Stimulated activated naive CD4-positive, alpha-beta T cell treated with Interleukin-2 at 50 U/mL for 16 hours (primary cell): ENCODE data around the gene ZSWIM6.
A peak's percentile ranks its signal among the peaks of the same experiment; 100 is the strongest.
"Not testable (repeated sequence)": the region's sequence is repeated elsewhere in the genome, so short reads cannot be mapped to it uniquely, and the experiment has no call there.

Experiments used
- DNase-seq: peaks from one replicate; lab custom pipeline; 2025; lab: John Stamatoyannopoulos, UW

The ZSWIM6 gene

DNA sequence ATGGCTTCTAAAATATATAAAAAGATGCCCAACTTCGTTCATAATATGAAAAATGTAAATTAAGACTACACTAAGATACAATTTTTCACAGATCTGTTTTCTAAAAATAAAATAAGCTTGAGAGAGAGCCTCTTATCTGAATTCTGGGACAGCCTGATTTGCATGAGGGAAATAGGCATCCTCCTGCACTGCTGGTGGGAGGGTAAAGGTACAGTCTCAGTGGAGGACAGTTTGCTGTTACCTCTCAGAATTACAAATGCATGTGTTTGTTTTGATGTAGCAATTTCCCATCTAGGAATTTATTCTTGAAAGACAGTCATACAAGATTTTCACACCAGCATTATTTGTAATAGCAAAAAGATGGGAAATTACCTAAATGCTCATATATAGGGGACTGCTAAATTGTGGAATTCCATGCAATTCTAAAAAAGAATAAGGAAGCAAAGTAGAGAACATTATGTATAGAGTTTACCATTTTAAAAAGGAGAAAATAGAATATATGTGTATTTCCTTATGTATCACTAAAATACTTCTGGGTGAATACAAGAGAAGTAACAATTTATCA, 75.7 kb downstream of the ZSWIM6 start:
- no peak for DNase-seq

DNA sequence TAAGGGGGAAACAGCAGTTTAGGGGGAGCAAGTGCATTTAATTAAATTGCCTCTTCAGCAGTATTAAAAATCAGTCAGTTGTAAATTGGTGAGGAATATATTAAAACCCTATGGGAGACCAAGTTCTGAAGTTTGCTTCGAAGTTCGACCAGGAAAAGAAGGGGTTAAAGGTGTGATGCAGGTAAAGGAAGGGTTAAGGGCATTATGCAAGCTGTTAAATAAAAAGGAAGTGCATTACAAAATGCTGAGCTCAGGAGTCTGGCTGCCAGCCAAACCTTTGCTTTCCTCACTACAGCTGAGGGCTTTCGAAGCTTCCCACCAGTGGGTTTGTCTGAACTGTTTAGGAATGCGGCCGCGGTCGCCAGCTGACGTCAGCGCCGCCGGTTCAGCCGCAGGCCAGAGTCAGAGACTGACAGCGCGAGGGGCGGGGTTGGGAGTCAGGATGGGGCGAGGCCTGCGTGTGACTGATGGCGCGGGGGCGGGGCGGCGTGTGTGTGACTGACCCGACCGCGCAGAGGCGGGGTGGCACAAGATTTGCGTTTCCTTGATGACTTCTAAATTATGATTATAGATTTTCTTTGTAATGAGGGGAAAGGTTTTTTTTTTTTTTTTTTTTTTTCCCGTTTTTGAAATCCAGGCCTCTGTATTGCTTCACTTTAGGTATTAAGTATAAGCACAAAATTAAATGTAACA, 76.6 kb downstream of the ZSWIM6 start:
- DNase-seq, result peak; percentile 98

DNA sequence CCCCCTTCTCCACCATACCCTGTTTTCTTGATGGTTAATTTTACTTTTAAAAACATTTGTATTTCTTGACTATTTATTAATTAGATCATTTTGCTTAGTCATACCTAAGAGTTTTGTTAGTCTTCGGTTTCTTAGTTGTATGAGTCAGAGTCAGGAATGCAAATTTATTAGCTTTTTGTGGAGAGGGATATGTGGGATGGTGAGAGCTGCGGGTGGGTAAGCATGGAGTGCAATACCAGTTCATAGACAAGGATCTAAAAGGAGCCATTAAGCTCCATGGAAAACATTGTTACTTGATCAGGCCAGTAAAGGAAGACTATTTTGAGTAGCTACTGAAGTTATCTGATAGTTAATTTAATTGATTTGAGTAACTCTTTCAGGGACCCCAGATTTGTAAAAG, 77.5 kb downstream of the ZSWIM6 start:
- no peak for DNase-seq

GRCh38 chr5:61410811-61411210, 78.8 kb downstream of the ZSWIM6 start:
- no peak for DNase-seq

DNA sequence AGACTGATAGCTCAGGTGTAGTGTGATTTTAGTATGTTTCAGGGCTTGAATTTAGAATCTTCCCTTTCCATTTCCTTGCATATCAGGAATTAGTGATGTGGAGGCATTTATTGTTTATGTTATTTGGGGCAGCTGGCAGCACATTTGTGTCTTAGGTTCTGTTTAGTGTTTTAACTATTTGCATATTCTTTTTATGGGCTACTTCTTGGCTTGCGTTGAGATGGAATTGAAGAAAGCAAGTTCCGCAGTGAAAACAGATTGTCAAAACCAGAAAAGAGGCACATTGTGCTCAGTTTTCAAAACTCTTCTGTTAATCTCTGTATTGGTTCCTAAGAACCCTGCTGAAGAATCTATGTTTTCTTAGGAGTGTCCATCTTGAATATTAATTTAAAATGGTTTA, 80.3 kb downstream of the ZSWIM6 start:
- no peak for DNase-seq

GRCh38 chr5:61413205-61413604, 81.1 kb downstream of the ZSWIM6 start:
- not testable (repeated sequence) for DNase-seq

- no peak for DNase-seq
Measured at GRCh38 chr5:61414806-61415205, 82.7 kb downstream of the ZSWIM6 start.

GRCh38 chr5:61416010-61416409, 84.0 kb downstream of the ZSWIM6 start:
- DNase-seq, result no peak

GRCh38 chr5:61416420-61416819, 84.4 kb downstream of the ZSWIM6 start:
- no peak for DNase-seq

GRCh38 chr5:61417340-61417739, 85.3 kb downstream of the ZSWIM6 start:
- no peak for DNase-seq

- DNase-seq, result no peak
Measured at GRCh38 chr5:61417851-61418250, 85.8 kb downstream of the ZSWIM6 start.

GRCh38 chr5:61419106-61419505, 87.0 kb downstream of the ZSWIM6 start:
- DNase-seq, result no peak

- DNase-seq, result no peak
Measured at GRCh38 chr5:61420016-61420415, 88.0 kb downstream of the ZSWIM6 start.

DNA sequence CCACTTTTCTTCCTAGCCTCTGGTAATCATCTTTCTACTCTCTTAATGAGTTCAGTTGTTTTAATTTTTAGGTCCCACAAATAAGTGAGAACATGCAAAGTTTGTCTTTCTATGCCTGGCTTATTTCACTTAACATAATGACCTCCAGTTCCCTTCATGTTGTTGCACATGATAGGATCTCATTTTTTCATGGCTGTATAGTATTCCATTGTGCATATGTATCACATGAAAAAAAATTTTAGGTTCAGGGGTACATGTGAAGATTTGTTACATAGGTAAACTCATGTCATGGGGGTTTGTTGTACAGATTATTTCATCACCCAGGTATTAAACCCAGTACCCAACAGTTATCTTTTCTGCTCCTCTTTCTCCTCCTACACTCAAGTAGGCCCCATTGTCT, 89.2 kb downstream of the ZSWIM6 start:
- DNase-seq, result not testable (repeated sequence)

DNA sequence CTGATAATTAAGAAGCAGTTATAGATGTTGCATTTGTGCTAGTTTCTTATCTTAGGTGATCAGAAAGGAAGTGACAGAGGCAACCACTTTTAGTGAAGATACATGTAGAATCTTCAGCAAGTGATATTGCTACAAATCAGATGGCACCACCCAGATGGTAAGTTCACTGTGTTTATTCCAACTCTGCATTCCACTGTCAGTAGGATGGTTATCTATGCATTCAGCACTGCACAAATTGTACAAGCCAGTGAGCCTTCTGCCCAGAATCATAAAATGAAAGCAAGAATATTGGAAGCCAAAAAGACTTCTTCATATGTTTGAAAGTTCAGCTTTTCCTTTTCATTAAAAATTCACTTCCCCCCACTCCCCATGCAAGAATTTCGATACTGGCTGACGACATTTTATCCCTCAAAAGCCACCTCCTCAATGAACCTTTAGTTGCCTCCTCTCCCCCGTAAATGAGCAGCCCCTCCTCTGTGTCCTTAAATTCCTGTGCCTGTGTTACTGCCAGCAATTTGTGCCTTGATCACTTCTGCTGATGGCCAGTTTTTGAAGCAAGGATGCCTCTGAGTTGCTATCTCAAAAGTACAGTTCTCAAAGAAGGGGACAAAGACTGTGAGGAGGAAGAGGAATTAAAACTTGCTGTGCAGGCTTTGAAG, 91.6 kb downstream of the ZSWIM6 start:
- no peak for DNase-seq

DNA sequence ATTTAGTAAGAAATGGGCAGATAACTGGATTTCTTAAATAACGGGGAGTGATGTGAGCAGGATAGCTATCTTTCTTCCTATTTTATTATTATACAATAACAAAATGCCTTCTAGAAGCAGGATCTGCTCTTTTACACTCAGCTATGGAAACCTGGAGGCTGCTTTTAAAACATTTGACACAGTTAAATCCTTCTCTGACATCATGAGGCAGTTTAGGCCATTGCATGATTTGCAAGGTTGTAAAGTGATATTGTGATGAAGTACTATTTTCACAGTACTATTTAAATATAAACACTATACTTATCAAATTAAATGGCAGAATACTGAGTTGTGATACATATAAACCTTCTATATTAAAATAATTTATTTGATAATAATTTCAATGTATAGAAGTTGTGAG, 93.9 kb downstream of the ZSWIM6 start:
- DNase-seq, result no peak

DNA sequence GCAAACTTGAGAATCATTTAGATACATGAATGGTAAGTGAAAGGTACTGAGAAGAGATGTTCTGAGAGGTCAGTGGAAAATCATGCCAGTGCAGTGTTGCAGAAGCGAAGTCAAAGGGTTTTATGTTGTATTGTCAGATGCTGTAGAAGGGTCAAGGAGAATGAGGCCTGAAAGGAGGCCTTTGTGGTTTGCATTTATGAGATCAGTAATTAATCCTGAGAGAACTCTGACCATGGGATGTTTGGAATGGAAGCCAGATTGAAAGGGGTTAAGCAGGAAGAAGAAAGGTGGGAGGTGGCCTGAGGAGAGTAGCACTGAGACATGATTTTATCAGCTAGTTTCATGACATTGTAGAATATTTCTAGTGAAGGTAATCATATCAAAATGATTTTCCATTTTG, 97.8 kb downstream of the ZSWIM6 start:
- DNase-seq, result no peak

GRCh38 chr5:61431923-61432620, 100.0 kb downstream of the ZSWIM6 start:
- DNase-seq, result no peak

DNA sequence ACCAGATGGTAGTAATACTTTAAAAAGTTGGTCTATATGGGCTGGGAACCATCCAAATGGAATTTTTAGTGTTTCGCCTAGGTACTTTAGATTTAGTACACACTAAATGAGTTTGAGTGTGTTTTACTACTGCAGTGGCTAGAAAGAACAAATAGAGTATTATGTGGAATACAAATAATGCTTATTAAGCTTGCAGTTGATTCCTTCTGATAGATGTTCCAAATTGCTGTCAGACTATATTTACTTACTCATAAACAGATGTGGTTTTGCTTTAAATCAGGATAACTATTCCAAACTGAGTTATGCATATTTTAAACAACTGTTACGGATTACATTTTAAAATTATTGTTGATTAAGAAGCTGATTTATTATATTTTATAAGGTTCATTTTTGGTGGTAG, 103.3 kb downstream of the ZSWIM6 start:
- no peak for DNase-seq

DNA sequence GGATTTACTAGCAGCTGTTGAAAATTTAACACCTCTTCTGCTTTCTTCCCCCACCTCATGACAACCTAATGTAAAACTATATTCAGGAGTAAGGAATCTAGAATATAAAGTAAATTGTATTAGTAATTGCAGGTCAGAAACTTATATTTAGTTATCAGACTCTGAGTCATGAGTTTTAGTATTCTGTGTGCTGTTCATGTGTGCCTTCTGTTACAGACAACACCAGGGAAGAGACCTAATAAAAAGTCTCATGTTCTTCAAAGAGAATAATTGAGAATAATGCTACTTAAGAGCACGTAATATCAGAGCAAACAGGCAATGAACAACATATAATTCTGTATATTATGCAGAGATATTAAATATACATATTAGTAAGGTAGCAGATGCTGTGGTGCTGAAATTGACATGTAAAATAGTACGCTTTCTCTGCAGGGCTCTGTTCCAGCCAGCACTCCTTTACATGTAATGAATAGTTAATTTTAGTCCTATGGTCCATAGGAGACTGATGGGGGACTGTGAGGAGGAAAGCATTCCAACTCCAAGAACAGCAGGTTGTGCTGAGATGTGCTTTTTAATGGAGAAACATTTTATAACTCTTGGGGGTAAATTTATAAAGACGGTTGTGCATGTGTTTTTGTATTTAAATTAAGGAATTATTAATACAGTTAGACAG, 106.4 kb downstream of the ZSWIM6 start:
- DNase-seq, result no peak

DNA sequence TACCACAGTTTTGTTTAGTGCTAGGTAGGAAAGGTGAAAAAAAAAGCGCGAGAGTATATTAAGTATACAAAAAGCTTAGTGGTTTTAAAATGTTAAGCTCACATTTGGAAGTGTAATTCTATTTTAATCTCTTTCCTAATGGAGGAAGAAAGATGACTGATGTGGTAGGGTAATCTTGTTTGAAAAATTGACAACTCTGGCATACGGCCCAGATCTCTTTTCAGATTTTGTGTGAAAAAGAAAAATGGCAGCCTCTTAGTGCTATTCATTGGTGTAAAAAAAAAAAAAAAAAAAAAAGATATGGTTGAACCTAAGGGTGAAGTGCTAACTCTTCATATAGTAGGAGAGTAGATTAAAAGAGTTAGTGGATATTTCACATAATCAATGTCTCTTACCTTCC, 108.0 kb downstream of the ZSWIM6 start:
- DNase-seq, result no peak

DNA sequence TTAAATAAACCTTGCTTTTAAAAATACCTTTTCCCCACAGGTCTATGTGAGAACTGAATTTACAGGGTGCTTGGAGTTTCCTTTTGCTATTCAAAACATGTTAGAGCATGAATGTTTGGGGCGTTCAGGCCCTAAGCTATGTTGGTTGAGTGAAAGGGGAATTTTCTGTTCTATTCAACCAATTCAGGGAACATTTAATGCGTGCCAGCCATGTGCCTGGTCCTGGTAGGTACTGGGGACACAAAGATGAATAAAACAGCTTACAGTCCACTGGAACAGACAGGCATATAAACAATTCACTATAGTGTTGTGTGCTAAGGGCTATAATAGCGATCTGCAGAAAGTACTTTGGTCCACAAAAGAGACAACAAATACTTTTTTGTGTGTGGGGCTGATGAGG, 108.5 kb downstream of the ZSWIM6 start:
- no peak for DNase-seq
